GM23338 (cell line): ENCODE measurements around the gene OR51E1.

Source experiments
- EZH2 ChIP-seq: fragments of 200-600 bp; sonication (generic); IDR thresholded peaks from one replicate; pipeline ENCODE4 v1.8.0; 2017; ENCODE audit warnings: antibody characterized with exemption, mild to moderate bottlenecking, low read depth; ENCODE audit not compliant: unreplicated experiment
- TF ChIP-seq, protein P1 (sequence below), 2 experiments: fragments of 200-600 bp in 1 of 2; sonication (generic) in 1 of 2; conservative IDR thresholded peaks; 2 replicates each; pipeline versions ENCODE4 v1.5.1 to v1.6.1; 2016 to 2017; ENCODE audit warnings: antibody characterized with exemption in 2 of 2, low read depth in 2 of 2, mild to moderate bottlenecking in 2 of 2, moderate library complexity in 1 of 2
- TF ChIP-seq, protein P2 (sequence below): IDR thresholded peaks from 2 replicates; pipeline ENCODE4 v1.6.1; 2016; ENCODE audit warnings: antibody characterized with exemption

DNA sequence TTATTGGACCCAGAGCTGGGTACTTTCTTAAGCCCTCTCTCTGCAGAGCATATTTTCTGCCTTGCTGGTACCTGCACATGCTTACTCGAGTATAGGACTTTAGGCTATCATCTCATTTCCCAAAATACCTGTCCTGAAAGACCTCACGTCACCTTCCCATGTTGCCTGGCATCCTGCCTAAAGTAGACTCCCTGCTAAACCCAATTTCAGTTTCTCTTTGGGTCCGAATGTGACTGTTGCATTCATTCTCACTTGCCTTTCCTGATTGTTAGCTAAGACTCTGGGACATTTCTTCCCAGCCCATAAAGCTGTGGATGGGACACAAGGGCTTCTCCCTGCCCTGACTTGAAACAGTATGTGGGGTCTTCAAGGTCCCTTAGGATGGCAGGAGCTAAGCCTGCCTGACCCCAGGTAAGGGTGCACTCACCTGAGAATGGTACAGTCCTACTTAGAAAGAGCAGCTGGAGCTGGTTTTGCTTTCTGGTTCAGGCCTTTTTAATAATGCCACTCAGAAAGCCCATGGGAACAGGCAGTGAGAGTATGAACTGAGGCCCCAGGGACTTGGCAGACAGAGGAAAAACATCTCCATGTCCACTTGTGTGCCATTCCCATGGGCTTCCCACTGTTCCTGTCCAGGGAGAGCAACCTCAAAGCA, 41.0 kb downstream of the OR51E1 start:
- TF ChIP-seq, protein P1, sequence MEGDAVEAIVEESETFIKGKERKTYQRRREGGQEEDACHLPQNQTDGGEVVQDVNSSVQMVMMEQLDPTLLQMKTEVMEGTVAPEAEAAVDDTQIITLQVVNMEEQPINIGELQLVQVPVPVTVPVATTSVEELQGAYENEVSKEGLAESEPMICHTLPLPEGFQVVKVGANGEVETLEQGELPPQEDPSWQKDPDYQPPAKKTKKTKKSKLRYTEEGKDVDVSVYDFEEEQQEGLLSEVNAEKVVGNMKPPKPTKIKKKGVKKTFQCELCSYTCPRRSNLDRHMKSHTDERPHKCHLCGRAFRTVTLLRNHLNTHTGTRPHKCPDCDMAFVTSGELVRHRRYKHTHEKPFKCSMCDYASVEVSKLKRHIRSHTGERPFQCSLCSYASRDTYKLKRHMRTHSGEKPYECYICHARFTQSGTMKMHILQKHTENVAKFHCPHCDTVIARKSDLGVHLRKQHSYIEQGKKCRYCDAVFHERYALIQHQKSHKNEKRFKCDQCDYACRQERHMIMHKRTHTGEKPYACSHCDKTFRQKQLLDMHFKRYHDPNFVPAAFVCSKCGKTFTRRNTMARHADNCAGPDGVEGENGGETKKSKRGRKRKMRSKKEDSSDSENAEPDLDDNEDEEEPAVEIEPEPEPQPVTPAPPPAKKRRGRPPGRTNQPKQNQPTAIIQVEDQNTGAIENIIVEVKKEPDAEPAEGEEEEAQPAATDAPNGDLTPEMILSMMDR (conservative IDR thresholded peaks at IDR 0.05; ENCODE audit: low read depth in 2 of 2): no peak
- TF ChIP-seq, protein P2, sequence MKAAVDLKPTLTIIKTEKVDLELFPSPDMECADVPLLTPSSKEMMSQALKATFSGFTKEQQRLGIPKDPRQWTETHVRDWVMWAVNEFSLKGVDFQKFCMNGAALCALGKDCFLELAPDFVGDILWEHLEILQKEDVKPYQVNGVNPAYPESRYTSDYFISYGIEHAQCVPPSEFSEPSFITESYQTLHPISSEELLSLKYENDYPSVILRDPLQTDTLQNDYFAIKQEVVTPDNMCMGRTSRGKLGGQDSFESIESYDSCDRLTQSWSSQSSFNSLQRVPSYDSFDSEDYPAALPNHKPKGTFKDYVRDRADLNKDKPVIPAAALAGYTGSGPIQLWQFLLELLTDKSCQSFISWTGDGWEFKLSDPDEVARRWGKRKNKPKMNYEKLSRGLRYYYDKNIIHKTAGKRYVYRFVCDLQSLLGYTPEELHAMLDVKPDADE: no peak
- no peak for TF ChIP-seq EZH2
